Kidney (tissue), 14 donors: ENCODE data around the gene FAM117B. TPM values are rescaled to one million over a fixed set of nuclear protein-coding genes. Genes with fewer than 3 reads are reported as not detected.

Experiments used
- DNase-seq, 5 donors: peaks; one replicate each; pipeline ENCODE4 v3.0.0-alpha.2; 2013 to 2020
- FAIRE-seq: peaks from 2 replicates; lab custom pipeline; 2012; peaks lifted over from hg19 to GRCh38; lab: Jason Lieb, UNC
- H3K27ac ChIP-seq, 2 donors: one replicate each; pipeline ENCODE4 v1.7.0; 2013; ENCODE audit warnings: low read depth in 2 of 2, low read length in 2 of 2, inconsistent platforms in 1 of 2
- H3K27me3 ChIP-seq: one replicate; pipeline ENCODE4 v1.7.1; 2013; ENCODE audit warnings: low read length, inconsistent platforms; ENCODE audit not compliant: control insufficient read depth, insufficient read depth
- H3K36me3 ChIP-seq, 3 donors: one replicate each; pipeline versions ENCODE4 v1.7.0 to v1.7.1; 2013; ENCODE audit warnings: low read length in 3 of 3, control low read depth in 1 of 3, inconsistent platforms in 1 of 3; ENCODE audit not compliant: insufficient read depth in 3 of 3, control insufficient read depth in 2 of 3
- H3K4me1 ChIP-seq, 3 donors: one replicate each; pipeline versions ENCODE4 v1.7.0 to v1.7.1; 2013; ENCODE audit warnings: low read length in 3 of 3, inconsistent platforms in 1 of 3, low read depth in 1 of 3; ENCODE audit not compliant: control insufficient read depth in 2 of 3, insufficient read depth in 2 of 3
- H3K4me3 ChIP-seq, 3 donors: one replicate each; pipeline versions ENCODE4 v1.7.0 to v1.8.1; 2013; ENCODE audit warnings: low read length in 3 of 3, control low read depth in 1 of 3, inconsistent platforms in 1 of 3
- H3K9ac ChIP-seq, 3 donors: one replicate each; pipeline versions ENCODE4 v1.7.0 to v1.7.1; 2013; ENCODE audit warnings: low read length in 3 of 3, control low read depth in 1 of 3, inconsistent platforms in 1 of 3
- H3K9me3 ChIP-seq, 3 donors: one replicate each; pipeline versions ENCODE4 v1.7.0 to v1.7.1; 2013; ENCODE audit warnings: low read length in 3 of 3, control low read depth in 1 of 3, inconsistent platforms in 1 of 3; ENCODE audit not compliant: control insufficient read depth in 2 of 3, insufficient read depth in 1 of 3
- CTCF ChIP-seq: IDR thresholded peaks from 3 replicates; pipeline ENCODE4 v1.5.1; 2012; ENCODE audit warnings: mild to moderate bottlenecking, moderate library complexity, borderline replicate concordance; ENCODE audit not compliant: insufficient read depth; ENCODE audit errors: extremely low read depth
- intact Hi-C: fragments of 100-400 bp; cut with DNase I; formaldehyde crosslinking; loops from one replicate; pipeline ENCODE4 v1.11.1; 2022
- polyA plus RNA-seq: library from polyadenylated mRNA; stranded (reverse); fragments of 350-450 nt; fragmentation: Illumina TruSeq; extraction: RNeasy Lipid Tissue Mini Kit (QIAGEN cat#74804); gene quantifications from one replicate; pipeline ENCODE4 v1.2.3, GENCODE V29; 2014; ENCODE audit warnings: low read depth, low replicate concordance; ENCODE audit not compliant: insufficient read depth
- total RNA-seq: library from RNA; stranded (reverse); fragmentation: NEBNext Ultra II Directional; extraction: Animal tissue kit (Norgen Biotek cat#: 25700); gene quantifications from one replicate; pipeline ENCODE4 v1.2.1, GENCODE V29; 2021
- donor health status: control.
- donor health status: control.
- donor health status: control.
- donor health status: control.
- donor health status: control.
- donor health status: DM: yes; HTN: yes; CAD: no.
- donor health status: Normal renal cell carcinoma (clear cell type).

FAM117B gene
- total and polyA plus RNA-seq, 2 donors from 2014 or later: 4.1 to 14.8 TPM

GRCh38 chr2:202736826-202737225, 102.1 kb downstream of the FAM117B start:
- H3K27me3 ChIP-seq: no peaks in the 10 kb centered on the region
- DNase-seq: no peak
- TF ChIP-seq CTCF: no peak
- no peak overlapping the region for H3K27ac ChIP-seq
- intact Hi-C loops: no loop called here
- FAIRE-seq: no peak
- H3K4me1 ChIP-seq: no peaks in the 10 kb centered on the region
- peaks cover 0 to 8% (median 0%) of the 10 kb centered on the region in 3 donors for H3K9me3 ChIP-seq
- H3K36me3 ChIP-seq: no peaks in the 10 kb centered on the region
- H3K9ac ChIP-seq: no peak overlapping the region
- H3K4me3 ChIP-seq: no peak overlapping the region

GRCh38 chr2:202743613-202744012, 108.8 kb downstream of the FAM117B start:
- intact Hi-C loops: no loop called here
- FAIRE-seq: no peak
- H3K9me3 ChIP-seq: peaks cover 0 to 7% (median 0%) of the 10 kb centered on the region in 3 donors

GRCh38 chr2:202749477-202749876, 114.7 kb downstream of the FAM117B start:
- H3K9ac ChIP-seq: no peak overlapping the region
- H3K9me3 ChIP-seq: peaks cover 0 to under 1% (median 0%) of the 10 kb centered on the region in 3 donors
- H3K4me1 ChIP-seq: no peaks in the 10 kb centered on the region
- H3K36me3 ChIP-seq: no peaks in the 10 kb centered on the region
- intact Hi-C loops: no loop called here
- DNase-seq (no peak), FAIRE-seq (peak; percentile 8)
- TF ChIP-seq CTCF: no peak
- H3K4me3 ChIP-seq: no peak overlapping the region
- no peaks in the 10 kb centered on the region for H3K27me3 ChIP-seq
- no peak overlapping the region for H3K27ac ChIP-seq

More at GRCh38 chr2:202743613-202744012, 108.8 kb downstream of the FAM117B start:
- Histone ChIP-seq H3K27ac (no peak overlapping the region), H3K27me3 (no peaks in the 10 kb centered on the region), H3K4me3 (no peak overlapping the region), H3K4me1 (no peaks in the 10 kb centered on the region), H3K9ac (no peak overlapping the region), H3K36me3 (peaks cover 0 to 4% (median 0%) of the 10 kb centered on the region in 3 donors)
- TF ChIP-seq CTCF: no peak
- DNase-seq: no peak
